Astrocyte of the spinal cord (primary cell): ENCODE results near the gene SPOCK3.
A peak's percentile ranks its signal among the peaks of the same experiment; 100 is the strongest.

ENCODE experiments used
- DNase-seq: peaks from one replicate; pipeline ENCODE4 v3.0.0; 2011; ENCODE audit warnings: low read depth, low spot score
- H3K4me3 ChIP-seq: 2 replicates; pipeline ENCODE4 v1.5.1; 2011; ENCODE audit warnings: low read depth, mild to moderate bottlenecking, low read length, moderate library complexity
- CTCF ChIP-seq: IDR thresholded peaks from 2 replicates; pipeline ENCODE4 v1.5.1; 2012; ENCODE audit warnings: low read depth, mild to moderate bottlenecking, low read length, inconsistent platforms
- in situ Hi-C: cut with HindIII; loops from 2 replicates; pipeline ENCODE4 v1.10.0; 2017; ENCODE audit warnings: low sequenced_read_pairs

The SPOCK3 gene

GRCh38 chr4:167111092-167111491, 123.2 kb downstream of the SPOCK3 start:
- no peak overlapping the region for H3K4me3 ChIP-seq
- in situ Hi-C loops: no loop called here
- no peak for TF ChIP-seq CTCF
- no peak for DNase-seq

GRCh38 chr4:167109859-167110258, 124.4 kb downstream of the SPOCK3 start:
- H3K4me3 ChIP-seq: no peak overlapping the region
- TF ChIP-seq CTCF: no peak
- no peak for DNase-seq
- in situ Hi-C loops: no loop called here

- DNase-seq: no peak
- in situ Hi-C loops: no loop called here
- no peak for TF ChIP-seq CTCF
- H3K4me3 ChIP-seq: no peak overlapping the region
Measured at GRCh38 chr4:167105857-167106256, 128.4 kb downstream of the SPOCK3 start.

- no peak for DNase-seq
- no peak overlapping the region for H3K4me3 ChIP-seq
- in situ Hi-C loops: no loop called here
- TF ChIP-seq CTCF: no peak
Measured at GRCh38 chr4:167102475-167102874, 131.8 kb downstream of the SPOCK3 start.

GRCh38 chr4:167101035-167101434, 133.3 kb downstream of the SPOCK3 start:
- DNase-seq: no peak
- H3K4me3 ChIP-seq: no peak overlapping the region
- TF ChIP-seq CTCF: no peak
- in situ Hi-C loops: no loop called here

- in situ Hi-C loops: no loop called here
- no peak overlapping the region for H3K4me3 ChIP-seq
- DNase-seq: peak; percentile 67
- TF ChIP-seq CTCF: no peak
Measured at GRCh38 chr4:167100120-167100519, 134.2 kb downstream of the SPOCK3 start.

GRCh38 chr4:167088115-167088514, 146.2 kb downstream of the SPOCK3 start:
- TF ChIP-seq CTCF: no peak
- DNase-seq: no peak
- no peak overlapping the region for H3K4me3 ChIP-seq
- in situ Hi-C loops: no loop called here
